ENCODE results near the gene TSPEAR.

DNA sequence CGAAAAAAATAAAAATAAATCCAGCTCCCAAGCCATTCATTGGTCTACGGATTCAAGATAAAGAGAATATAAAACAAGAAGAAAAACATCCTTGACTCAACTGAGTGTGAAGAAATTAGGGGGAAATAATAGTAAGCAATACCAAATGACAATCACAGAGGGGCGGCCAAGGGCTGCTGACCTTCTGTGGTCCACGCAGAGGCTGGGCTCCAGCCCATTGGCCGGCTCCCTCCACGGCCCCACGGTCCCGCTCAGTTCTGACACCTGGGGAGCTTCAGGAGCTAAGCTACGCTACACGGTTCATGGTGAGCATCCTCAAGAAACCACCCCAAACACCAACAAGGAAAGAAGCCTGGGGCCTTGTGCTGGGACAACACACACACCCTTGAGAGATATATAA, 14.8 kb downstream of the TSPEAR start:
- TF ChIP-seq, protein P1, sequence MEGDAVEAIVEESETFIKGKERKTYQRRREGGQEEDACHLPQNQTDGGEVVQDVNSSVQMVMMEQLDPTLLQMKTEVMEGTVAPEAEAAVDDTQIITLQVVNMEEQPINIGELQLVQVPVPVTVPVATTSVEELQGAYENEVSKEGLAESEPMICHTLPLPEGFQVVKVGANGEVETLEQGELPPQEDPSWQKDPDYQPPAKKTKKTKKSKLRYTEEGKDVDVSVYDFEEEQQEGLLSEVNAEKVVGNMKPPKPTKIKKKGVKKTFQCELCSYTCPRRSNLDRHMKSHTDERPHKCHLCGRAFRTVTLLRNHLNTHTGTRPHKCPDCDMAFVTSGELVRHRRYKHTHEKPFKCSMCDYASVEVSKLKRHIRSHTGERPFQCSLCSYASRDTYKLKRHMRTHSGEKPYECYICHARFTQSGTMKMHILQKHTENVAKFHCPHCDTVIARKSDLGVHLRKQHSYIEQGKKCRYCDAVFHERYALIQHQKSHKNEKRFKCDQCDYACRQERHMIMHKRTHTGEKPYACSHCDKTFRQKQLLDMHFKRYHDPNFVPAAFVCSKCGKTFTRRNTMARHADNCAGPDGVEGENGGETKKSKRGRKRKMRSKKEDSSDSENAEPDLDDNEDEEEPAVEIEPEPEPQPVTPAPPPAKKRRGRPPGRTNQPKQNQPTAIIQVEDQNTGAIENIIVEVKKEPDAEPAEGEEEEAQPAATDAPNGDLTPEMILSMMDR (IDR thresholded peaks at IDR 0.05) = no peak
- no peak for TF ChIP-seq POLR2A (IDR thresholded peaks at IDR 0.05)
